SKM-1 (cell line): Measurements from ENCODE around the gene STX11.
A peak's percentile ranks its signal among the peaks of the same experiment; 100 is the strongest.

Experiments used
- DNase-seq: peaks from one replicate; lab custom pipeline; 2025; ENCODE audit not compliant: unreplicated experiment; lab: John Stamatoyannopoulos, UW

STX11 gene

DNA sequence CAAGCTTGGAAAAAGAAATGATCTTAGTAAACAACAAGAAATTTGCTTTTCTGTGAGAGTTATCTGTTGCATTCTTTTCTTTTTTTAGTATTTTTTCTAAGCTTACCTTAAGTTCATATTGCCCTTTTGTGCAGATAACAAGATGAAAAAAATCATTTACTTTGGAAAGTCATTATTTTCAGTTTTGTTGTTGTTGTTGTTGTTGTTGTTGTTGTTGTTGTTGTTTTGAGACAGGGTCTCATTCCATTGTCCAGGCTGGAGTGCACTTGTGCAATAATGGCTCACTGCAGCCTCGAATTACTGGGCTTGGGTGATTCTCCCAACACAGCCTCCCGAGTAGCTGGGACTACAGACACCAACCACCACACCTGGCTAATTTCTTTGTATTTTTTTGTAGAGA lies 8.8 kb upstream of the STX11 start:
- DNase-seq: no peak

DNA sequence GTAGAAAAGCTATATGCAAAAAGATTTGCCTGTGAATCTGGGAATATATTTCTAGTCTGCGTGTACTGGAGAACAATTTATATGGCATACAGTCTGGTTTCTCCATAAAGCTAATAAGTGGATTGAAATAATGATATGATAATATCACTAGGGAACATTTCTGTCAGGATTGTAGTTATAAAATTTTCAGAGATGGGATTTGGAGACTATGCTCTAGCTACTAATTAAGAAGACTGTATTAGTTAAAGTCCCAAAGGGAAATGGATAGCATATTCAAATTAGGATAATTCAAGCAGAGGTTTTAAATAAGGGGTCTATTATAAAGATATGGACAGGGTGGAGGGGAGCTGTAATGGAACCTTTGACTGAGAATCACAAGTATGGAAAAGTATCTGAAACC lies 7.2 kb upstream of the STX11 start:
- DNase-seq: no peak

DNA sequence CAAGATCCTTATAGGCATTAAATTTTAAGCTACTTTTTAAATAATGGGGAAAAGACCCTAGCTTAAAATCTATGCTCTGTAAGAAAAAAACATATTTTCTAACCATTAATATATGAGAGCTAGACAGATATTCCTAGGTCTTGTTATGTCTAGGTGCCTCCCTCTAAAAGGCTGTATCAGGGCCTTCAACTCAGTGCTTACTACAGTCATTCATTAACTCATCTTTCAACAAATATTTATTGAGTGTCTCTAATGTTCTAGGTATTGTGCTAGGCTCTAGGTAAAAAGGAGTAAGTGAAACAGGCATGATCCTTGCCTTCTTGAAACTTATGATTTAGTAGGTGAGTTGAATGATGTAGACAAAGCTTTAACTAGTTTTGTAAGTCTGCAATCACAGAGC lies 6.4 kb upstream of the STX11 start:
- DNase-seq: no peak

DNA sequence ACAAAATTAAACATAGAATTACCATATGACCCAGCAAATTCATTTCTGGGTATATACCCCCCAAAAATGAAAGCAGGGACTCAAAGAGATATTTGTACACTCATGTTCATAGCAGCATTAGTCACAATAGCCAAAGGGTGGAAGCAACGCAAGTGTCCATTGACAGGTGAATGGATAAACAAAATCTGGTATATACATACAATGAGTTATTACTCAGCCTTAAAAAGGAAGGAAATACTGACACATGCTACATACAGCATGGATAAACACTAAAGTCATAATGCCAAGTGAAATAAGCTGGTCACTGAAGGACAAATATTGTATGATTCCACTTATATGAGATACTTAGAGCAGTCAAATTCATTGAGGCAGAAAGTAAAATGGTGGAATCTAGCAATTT lies 5.3 kb upstream of the STX11 start:
- DNase-seq: no peak

DNA sequence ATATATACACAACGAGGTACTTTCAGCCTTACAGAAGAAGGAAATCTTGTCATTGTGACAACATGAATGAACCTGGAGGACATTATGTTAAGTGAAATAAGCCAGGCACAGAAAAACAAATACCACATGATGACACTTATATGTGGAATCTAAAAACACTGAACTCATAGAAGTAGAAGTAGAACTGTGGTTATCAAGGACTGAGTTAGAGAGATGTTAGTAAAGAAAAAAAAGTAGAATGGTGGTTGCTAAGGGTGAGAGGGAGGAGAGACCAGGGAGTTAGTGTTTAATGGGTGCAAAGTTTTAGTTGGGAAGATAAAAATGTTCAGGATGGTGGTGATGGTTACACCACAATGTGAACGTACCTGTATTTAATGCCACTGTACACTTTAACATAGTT lies 4.8 kb upstream of the STX11 start:
- DNase-seq: no peak

DNA sequence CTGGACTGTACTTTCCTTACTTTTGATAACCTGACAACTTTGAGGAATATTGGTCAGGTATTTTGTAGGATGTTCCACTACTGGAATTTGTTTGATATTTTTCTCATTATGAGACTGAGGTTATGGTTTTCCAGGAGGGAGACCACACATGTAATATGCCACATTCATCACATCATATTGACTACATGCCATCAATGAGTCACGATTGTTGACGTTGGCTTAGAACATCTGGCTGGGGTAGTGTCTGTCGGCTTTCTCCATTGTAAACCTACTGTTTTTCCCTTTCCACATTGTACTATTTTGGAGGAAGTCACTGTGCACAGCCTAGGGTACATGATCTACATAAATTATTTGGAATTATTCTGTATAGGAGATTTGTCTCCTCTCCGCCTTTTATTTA lies 1.4 kb upstream of the STX11 start:
- DNase-seq: no peak

DNA sequence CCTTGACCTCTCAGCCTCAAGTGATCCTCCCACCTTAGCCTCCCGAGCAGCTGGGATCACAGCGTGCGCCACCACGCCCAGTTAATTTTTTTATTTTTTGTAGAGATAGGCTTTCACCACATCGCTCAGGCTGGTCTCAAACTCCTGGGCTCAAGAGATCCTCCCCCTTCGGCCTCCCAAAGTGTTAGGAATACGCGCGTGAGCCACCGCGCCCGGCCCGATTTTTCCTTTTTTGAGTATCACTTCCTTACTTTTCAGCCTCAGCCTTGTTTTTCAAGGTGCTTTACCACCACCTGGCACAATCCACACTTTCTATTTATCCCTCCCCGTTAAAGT lies 791 bp upstream of the STX11 start:
- DNase-seq: no peak

DNA sequence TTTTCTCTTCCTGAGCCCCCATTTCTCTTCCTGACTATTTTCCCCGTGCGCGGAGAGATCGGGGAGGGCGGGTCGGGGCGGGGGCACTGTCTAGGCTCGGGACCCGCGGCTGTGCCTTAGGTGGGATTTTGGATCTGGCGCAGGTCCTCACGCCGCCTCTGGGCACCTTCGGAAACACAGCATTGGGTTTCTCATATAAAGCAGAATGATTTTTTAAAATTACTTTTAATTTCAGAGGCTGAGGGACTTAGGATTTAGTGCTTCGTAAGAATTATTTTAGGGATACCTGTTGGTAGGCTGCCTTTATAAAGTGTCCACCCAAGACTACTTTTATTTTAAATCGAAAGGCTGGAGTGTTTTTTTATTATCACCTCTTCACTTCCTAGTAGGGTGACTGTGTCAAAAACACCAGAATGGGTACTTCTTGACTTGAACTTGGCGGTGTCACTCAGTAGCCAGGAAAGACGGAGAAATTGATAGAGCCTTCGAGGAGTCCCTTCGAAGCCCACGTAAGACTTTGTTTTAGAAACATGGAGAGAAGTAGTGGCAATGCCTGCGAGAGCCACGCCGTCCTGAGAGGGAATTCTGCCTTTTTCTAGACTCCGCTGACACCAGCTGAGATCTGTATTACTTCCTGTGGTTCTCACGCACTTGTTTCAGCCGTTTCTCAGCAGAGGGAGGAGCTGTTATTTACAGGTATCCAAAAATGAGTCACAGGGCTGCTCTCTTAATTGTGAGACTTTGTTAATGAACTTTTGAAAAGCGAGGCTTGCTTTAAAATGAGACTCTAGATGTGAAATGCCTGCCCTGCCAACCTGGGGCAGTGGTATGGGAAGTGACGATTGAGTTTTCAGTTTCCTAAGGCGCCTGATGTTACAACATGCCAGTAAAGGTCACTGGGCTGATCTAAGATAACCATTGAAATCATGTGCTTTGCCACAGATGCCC lies 667 bp downstream of the STX11 start:
- peak; percentile 43 for DNase-seq

DNA sequence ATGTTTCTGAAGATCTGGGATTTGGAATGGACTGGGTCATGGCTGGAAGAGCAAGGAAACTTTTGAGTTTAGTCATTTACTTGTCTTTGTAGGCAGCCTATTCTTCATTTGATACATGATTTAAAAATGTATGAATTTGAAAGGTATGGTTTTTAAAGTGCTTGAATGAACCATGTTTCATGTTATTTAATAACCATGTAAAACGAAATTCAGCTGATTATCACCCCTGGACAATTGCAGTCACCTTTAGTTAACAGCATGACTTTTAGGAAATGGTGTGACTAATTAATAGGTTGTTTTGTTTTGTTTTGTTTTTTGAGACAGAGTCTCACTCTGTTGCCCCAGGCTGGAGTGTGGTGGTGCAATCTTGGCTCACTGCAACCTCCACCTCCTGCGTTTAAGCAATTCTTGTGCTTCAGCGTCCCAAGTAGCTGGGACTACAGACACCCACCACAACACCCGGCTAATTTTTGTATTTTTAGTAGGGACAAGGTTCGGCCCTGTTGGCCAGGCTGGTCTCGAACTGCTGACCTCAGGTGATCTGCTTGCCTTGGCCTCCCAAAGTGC lies 2.1 kb downstream of the STX11 start:
- DNase-seq: no peak

DNA sequence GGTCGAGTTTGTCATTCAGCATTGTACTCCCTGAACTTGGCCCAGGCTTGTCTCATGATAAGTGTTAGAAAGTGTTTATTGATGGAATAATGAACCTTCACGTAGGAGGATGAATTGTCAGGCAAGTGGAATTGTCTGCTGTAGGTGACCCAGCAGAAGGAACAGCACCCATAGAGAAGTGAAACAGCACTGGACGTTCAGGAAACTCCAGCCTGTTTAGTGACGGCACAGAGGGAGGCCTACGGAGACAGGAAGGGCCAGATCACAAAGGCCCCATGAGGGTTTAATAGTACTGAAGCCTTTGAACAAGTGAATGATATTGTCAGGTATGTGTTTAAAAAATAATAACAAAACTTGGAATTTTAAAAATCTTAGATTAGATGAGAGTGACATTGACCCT lies 2.9 kb downstream of the STX11 start:
- DNase-seq: no peak

DNA sequence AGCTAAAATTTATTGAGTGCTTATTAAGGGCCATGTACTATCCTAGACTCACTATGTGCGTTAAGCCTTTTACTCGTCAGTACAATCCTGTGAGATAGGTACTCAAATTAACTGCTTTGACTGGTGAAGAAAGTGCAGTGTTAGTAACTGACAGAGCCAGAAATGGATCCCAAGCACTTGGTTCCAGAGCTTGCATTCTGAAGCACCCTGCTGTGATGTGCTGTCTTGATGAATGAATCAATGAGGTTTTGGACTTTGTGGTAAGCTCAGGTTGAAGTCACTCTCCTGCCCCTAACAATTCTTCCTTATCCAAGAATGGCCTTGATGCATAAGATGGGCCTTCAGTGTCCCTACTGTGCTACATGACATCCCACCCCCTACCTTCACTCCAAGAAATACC lies 3.7 kb downstream of the STX11 start:
- no peak for DNase-seq

DNA sequence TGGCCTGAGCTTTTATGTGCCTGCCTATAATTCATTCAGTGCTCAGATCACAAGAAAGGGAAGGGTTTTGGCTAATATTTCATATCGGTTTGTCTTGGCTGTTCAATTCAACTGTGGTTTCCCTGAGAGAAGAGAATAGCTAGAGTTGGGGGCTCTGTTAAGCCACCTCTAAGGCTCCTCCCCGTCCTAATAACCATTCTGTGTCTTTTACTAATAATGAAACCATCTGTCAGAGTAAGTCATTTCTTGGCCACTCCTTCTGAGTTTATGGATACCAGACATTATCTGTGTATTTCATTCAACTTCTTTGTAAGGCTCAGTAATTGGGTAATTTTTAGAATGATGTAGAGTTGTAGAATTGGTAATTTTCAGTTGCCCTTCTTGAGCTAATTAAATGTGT lies 5.2 kb downstream of the STX11 start:
- DNase-seq: no peak

DNA sequence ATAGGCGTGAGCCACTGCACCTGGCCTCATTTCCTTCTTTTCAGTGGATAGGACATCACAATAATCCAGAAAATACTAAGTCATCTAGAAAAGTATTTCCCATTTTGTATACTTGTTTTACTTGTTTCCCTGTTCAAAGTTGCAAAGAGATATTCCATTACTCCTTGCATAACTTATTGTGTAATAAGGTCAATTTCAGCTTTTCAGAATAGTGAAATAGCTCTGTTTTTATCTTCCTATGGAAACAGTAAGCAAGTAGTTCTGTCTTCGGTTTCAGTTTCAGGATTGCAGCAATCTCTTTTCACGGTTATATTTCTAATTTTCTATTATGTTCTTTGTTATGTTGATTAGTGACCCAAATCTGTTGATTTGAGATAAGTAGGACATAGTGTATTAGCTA lies 6.0 kb downstream of the STX11 start:
- peak; percentile 43 for DNase-seq

DNA sequence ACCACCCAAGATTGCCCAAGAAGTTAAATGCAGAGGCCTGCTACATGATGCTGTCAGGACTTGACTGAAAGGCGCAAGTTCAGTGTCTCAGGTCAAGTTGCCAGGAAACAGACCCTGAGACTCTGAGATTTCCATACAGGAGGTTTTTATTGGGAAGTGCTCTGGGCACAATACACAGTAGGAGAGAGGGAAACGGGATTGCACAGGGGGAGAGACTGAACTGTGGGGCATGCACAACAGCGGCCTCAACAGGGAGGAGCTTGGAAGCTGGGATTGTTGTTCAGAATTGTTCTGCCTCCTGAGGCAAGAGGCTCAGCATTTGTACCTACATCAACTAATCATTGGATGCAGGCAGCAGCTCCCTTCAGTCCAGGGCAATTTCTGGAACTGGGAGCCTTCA lies 6.7 kb downstream of the STX11 start:
- no peak for DNase-seq

DNA sequence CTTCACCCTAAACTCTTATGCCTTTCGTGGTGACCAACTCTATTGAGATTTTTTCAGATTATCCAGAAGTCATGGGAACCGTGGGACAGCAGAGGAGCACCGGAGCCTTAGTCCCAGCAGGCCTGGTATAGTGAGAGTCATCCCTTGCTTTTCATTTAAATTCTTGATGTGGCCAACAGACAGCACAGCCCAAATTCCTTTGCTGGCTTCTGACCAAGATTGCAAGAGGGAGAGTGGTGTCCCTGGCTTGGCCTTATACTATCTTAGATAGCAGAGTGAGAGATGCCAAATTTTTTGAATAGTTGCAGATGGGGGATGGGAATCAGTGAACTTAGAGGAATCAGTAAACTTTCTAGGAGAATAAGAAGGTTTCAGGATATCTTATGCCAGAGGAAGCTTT lies 7.8 kb downstream of the STX11 start:
- no peak for DNase-seq

DNA sequence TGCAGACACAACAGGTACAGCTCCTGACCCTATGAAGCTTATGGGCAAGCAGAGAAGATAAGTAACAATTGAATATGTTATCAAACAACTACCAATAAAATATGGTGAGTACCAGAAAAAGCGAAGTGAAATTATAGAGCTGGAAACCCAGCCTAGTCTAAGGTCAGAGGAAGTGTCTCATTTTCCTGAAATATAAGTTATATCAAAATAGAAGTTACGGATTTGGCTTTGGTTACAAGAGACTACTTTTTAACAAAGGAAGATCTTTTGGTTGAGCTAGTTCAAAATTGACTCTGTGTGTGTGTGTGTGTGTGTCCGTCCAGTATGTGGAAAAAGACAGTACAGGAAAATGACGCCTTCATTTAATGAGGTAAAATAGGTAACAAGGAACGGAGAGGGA lies 8.9 kb downstream of the STX11 start:
- no peak for DNase-seq

DNA sequence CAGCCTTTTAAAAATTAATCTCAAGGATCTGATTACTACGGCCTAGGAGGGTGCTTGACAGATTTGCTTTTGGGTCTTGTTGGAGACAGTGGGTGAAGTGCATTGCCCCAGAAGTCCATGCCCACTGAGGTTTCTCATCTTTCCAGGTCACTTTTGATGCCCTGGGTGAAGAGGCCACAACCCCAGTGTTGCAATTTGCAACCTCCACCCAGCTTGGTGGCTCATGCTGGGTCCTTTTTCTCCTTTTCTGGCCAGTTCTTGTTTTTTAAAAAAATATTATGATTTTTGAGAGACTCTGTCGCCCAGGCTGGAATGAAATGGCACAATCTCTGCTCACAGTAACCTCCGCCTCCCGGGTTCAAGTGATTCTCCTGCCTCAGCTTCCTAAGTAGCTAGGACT lies 9.4 kb downstream of the STX11 start:
- DNase-seq: no peak

DNA sequence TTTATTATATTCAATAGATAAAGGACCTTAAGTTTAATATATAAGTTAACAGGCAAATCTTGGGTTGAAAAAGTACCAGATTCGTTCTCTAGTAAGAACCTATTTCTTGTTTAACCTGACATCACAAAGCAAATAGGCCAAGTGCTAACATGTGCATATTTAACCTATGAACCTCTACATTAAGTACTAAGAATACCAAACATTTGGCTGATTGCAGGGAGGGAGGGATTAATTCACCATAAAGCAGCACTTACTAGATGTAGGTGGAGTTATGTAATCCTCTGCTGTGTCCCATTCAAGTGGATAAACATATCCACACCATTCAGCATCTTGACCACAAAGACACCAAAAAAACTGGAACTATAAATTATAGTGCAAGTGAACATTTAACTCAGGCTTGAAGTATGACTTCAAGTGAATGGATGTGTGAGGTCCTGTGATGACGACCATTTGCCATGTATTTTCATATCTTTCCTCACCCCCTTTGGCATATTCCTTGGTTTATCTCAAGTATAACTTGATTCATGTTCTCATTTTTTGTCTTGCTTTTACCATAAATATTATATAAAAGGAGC lies 10.2 kb downstream of the STX11 start:
- no peak for DNase-seq

DNA sequence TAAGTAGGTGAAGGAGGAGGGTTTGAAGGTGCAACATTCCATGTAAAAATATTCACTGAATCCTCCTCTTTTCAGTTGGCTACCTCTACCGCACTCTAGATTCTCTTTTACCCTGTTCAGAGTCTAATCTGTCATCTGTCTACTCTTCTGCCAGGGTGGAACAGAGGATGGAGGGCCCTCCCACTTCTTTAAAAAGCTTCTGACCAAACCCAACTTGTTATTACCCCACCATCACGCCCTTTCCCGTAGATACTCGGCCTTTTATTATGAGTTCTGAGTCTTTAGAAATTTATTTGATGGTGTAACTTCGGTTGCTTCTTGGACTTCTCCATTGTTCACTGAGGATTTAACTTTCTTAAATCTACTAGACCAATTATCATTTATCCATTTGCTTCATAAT lies 11.7 kb downstream of the STX11 start:
- DNase-seq: no peak

DNA sequence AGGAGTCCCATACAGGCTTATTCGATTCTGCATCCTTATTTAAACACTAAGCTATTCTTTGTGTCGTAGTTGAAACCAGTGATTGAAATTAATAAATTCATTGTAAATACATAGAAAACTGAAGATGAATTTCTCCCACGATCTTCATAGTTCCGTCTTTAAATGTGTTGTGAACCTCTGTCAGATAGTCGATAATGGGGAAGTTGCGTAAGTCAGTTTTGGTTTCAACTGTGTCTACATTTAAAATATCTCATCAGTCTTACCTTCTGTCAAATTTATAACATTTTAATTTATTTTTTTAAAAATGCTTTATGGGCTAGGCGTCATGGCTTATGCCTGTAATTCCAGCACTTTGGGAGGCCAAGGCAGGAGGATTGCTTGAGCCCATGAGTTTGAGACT lies 12.7 kb downstream of the STX11 start:
- DNase-seq: peak; percentile 34

DNA sequence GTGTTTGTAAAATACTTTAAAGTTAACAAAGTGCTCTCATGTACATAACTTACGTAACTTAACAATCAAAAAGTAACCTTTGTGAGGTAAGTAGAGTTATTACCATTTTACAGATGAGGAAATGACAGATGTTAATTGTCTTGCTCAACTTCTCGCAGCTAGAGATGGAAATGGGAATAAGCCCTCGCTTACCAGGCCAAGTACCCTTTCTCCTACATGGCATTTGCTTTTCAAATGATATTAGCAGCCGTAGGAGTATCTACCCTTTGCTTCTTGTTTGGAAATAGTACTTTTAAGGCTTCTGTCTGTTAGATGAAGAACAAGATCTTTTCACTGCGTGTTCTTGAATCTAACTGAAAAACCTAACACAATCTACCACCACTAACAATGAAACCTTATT lies 15.5 kb downstream of the STX11 start:
- no peak for DNase-seq

DNA sequence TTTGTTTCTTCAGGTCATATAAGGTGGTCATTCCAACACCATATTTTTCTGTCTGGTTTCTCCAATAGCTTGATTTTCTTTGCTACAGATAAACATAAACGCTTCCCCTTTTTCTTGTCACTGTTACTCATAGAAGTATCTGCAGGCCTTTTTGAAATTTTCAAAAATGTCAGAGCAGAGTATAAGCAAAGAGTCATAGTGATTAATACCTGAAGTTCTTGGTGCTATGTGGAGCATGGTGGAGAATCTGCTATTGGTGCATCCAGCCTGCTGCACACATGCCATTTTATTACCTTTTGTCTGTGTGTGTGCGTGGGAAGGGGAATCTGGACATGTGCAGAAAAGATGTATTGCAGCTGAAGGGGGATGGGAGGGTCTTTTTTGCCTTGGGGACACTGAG lies 19.7 kb downstream of the STX11 start:
- no peak for DNase-seq

DNA sequence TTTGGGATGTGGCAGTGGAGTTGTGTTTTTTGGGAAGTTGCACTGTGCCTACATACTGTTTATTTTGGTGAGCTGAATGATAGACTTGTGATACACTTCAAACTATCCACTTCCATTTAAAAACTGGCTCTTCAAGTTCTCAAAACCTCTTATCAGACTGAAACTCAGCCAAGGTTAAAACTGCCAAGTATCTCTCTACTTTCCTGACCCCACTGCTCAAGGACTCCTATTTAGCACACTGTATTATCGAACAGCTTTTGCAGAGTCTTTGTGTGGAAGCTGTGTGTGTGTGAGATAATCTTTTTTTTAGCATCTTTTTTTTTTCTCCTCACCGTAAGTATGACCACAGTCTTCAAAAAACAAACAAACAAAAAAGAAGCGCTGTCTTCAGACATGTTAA lies 21.1 kb downstream of the STX11 start:
- DNase-seq: no peak
